Hematopoietic multipotent progenitor cell (in vitro differentiated cells): Measurements from ENCODE around the gene ADAMTSL1. TPM values are rescaled to one million over a fixed set of nuclear protein-coding genes. Genes with fewer than 3 reads are reported as not detected.

ENCODE experiments used
- DNase-seq, 3 donors: peaks; one replicate each; pipeline ENCODE4 v3.0.0-alpha.2; 2011 to 2015; ENCODE audit warnings: low read depth in 2 of 3, low spot score in 2 of 3
- total RNA-seq: library from RNA; depleted of rRNA; stranded (reverse); fragments of >200 nt; gene quantifications from one replicate; pipeline ENCODE4 v1.2.3, GENCODE V29; 2012

ADAMTSL1 gene
- total RNA-seq, 1 donor: under 0.01 TPM

DNA sequence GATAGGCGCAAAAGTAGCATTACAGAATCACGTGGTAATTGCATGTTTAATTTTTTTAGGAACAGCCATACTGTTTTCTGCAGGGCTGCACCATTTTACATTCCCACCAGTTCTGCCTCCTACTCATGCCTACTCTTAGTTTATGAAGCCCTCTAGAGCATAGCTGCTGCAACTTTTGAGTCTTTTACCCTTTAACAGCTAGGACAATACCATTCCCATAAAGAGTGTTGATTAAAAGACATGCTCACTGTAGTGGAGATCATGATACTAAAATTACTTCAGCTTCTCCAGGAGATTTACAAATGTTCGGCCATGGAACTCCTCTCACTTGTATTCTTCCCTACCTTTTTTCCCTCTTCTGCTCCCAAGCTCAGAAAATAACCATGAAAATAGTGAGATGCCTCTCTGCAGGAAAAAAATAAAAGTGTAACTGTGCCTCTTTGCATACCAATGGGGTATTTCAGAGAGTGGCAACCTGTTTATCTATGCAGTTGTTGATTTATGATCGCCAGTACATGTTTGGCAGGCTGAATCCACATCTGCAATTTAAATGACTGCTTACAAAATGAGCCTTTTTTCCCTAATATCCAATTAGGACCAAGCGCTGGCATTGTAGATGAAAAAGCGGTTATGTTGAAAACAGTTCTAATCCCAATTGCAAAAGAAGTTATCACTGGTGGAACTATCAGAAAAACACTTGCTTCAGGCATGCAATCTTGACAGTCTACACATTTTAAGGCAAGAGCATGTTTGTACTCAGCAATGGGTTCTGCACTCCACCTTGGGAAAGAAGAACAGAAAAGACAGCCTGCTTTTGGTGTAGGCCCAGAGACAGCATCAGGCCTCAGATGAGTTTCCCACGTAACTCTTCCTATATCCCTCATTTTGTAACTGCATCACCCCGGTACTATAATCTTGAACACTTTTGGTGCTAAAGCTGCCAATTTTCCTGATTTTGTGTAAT, 131.1 kb downstream of the ADAMTSL1 start:
- no peak for DNase-seq

DNA sequence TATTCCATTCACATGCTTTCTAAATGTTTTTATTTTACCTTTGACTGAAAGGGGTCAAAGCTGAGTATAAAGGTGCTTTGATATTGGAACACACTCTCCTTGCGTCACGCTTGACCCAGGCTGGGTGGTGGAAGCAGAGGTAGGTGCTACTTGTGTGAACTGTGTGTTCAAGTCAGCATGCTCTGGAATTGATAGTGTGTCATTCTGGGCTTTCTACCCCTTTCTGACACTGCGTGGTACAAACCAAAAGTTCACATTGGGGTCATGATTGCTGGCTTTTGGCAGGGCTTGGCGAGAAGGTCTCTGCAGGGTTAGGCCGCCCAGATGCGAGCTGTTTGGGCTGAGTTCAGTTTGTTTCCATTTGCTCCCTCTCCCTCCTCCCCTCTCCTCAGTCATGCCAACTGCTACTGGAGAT, 131.8 kb downstream of the ADAMTSL1 start:
- no peak for DNase-seq

DNA sequence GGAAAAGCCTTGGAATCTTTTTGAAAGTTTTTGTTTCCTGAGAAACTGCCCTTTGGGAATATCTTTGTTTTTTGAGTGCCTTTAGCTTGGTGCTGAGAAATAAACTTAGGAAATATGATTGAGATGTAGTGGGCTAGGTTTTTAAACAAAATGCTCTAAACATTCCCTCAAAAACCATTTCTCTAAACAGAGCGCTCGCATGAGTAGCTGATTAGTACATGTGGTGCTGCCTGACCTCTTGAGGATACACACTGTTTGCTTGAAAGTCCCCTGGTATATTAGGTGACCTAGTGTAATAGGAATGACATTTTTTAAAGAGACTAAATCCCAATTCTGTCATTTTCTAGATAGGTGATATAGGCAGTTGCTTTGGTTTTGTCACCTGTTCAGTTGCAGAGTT, 132.3 kb downstream of the ADAMTSL1 start:
- DNase-seq: no peak

DNA sequence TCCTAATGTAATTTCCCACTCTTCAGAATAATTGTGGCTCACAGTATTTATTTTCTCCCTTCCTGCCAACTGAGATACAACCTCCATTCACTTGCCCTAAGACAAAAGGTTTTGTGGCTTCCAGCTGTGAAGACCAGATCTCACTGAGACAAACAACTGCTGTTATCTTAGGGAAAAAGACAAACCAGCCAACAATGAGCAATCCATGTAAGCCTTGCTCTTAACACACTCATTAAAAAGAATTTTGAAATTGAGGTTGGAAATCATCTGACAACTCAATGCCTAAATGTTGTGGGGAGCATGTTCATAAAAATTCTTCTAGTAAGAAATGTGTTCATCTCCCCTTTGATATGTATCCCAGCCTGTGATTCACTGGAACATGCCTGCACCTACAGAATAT, 132.9 kb downstream of the ADAMTSL1 start:
- DNase-seq: no peak

DNA sequence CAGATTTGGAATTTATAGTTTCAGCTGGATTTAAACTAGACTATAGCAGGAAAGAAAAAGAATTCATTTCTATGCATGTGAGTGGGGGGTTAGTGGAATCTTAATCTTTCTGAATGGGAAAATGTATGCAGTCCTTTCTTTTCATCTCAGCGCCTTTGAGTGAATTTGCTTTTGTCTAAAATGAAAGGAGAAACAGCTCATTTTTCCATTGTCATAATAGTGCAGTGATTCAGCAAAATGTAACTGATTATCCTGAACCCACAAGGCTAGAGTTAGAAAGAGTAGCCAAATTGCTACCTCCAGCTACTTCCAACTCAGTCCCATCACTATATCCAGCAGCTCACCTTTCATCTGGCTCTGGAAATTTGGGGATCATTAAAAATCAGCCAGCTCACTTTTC, 134.4 kb downstream of the ADAMTSL1 start:
- no peak for DNase-seq

DNA sequence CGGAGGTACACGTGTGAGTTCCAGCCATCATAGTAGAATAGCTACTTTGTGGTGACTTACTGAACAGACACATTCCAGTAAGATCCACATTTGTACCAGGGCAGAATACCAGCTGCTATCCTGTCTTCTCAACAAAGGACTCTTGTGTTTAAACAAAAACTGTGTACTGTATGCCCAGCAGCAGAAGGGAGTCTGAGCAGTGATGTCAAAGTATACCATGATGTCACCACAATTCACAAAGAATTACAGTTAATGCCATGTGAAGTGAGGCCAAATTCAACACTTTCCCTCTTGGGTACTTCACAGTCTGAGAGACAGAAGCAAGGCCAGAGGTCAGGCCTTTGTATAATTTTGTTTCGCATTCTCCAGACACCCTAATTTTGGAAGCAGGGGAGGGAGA, 137.0 kb downstream of the ADAMTSL1 start:
- no peak for DNase-seq

DNA sequence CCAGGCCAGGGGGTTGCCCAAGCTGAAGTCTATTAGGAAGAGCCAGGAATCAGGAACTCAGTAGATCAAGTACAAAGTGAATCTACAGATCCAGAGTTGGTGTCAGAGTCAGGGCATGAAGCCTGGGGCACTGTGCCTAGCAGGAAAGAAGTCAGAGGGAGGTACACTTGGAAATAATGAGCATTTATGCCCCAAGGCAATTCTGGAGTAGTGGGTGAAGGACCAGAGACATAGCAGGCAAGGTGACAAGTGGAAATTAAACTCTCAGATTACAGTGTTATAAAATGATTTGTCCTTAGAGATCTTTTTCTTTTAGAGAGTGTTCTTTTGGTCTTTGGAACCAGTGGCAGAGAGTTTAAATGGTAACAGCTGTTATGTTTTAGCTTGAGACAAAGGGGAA, 138.0 kb downstream of the ADAMTSL1 start:
- no peak for DNase-seq

DNA sequence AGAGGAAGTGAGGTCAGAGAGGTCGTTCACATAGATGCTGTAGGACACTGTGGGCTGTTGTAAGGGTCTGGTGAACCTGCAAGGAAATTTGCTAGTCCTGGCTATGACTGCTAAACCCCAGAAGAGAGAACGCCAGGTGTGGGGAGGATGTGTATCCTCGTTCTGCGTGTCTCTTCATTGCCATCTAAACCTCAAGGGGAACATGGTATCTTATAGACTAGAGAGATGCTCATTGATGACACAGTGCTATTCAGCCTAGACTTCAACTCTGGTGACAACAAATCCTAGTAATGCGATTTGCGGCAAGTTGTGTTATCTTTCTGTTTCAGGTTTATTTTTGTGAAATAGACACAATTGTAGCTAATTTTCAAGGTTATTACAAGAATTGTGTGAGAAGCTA, 140.2 kb downstream of the ADAMTSL1 start:
- no peak for DNase-seq

DNA sequence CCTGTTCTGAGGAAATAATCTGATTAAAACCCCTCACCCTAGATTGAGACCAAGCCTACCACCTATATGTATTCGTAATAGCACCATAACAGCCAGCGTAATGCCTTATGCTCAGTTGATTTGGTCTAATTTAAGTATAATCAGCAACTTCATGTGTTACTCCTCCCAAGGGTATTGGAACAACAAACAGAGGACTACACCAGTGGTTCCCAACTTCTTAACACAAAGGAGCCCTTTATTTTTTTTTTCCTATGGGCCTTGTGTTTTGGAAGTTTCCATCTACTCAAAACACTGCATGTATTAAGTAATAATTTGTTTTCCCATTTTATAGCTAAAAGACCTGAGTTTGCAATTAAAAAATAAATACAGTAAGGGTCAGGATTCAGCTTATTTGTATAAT, 140.7 kb downstream of the ADAMTSL1 start:
- DNase-seq: no peak

DNA sequence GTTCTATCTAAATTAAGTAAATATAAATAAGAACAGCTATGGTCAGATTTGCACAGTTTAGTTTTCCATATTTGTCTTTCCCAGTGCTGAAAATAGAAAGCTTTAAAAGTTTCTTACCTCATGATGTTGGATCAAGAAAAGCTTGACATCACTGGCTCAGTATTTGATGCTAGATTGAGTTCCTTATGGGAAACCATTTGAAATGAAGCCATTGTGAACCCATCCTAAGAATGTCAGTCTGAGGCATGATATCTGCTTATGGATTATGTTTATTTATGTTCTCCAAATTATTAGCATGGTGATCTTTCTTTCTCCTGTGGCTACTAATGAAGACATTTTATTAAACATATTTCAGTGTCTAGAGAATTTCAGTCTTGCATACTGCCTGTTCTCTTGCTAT, 143.0 kb downstream of the ADAMTSL1 start:
- DNase-seq: no peak

DNA sequence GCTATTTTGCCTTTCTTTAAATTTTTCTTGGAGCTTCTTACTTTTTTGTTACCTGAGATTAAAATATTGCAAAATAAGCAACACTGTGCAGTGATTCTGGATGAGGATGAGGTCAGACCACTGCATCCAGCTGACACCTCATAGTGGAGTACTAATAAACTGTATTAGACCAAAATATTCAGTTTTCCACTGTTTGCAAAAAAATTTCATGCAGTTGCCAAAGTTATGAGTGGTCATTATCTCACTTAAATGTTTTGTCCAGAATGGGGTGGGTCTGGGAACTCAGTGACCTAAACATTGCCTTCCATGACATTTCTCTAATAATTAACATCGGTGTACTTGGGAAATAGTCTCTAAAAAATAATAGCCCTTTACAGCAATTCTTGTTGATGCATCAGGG, 143.8 kb downstream of the ADAMTSL1 start:
- DNase-seq: no peak

DNA sequence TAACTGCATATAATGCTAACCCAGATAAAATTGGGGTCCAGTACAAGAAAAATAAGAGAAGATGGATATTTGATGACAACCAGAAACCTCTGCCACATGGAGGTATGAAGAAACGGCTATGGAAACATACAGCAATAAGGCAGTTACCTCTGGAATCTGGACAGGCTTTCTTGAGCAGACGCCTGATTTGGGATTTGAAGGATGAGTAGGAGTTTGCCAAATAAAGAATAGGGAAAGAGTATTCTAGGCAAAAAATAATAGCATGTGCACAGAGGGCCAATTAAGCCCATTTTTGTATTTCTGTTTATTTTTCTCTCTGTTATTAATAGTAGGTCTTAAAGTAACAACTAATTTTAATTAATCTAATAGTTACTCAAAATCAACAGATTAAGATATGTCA, 144.9 kb downstream of the ADAMTSL1 start:
- no peak for DNase-seq

DNA sequence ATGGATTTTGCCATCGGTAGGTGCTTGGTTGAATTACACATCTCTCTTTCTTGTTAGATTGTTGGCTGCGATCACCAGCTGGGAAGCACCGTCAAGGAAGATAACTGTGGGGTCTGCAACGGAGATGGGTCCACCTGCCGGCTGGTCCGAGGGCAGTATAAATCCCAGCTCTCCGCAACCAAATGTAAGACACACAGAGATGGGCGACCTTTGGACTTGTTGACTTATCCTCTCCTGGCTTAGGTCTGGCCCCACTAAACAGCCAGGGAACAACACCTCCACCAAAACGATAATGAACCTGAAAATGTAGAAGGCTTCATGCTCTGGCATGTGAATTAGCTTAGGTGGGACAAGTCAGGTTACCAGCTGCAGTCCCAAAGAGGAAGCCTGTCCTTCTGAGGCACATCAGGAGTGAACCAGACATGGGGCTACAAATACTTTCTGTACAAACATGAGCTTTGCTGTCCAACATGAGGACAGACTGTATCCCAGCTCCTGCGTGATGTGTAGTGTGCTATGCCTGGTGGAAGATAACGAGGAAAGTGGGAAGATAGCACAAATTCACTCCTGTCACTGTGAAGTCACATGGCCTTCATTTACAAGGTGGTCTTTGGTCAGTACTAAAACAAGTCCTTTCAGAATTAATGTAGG, 148.4 kb downstream of the ADAMTSL1 start:
- DNase-seq: no peak

DNA sequence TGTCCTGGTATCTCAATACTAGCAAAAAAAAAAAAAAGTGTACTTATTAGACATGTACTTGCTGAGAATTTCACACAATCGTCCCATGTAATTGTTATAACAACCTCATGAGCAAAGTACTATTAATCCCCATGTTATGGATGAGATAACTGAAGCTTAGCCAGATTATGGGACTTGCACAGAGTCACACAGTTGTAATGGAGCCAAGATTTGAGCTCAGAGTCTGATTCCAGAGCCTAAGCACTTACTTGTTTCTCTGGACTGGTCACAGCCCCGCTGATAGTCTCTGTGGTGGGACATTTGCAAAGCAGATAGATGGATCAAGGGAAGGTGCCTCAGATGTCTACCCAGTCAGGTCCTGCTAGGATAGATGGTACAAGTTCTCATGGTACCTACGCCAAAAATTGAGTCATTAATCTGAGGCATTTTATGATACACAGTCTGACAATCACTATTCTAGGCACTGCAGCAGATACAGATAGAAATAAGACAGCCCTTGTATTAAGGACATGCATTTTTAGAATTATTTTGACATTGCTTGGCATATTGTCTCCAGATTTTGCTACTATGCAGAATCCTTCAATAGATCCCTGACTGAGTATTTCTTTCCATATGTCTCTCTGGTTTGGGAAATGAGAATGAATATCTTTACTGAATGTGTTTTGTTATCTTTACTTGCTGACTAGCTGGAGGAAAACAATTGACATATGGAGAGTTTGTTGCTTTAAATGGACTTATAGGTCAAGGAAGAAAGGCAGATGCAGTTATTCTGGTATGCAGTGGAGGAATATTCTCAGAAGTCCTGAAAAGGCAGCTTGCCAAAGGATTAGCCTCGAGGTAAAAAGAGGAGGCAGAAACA, 149.5 kb downstream of the ADAMTSL1 start:
- DNase-seq: no peak

DNA sequence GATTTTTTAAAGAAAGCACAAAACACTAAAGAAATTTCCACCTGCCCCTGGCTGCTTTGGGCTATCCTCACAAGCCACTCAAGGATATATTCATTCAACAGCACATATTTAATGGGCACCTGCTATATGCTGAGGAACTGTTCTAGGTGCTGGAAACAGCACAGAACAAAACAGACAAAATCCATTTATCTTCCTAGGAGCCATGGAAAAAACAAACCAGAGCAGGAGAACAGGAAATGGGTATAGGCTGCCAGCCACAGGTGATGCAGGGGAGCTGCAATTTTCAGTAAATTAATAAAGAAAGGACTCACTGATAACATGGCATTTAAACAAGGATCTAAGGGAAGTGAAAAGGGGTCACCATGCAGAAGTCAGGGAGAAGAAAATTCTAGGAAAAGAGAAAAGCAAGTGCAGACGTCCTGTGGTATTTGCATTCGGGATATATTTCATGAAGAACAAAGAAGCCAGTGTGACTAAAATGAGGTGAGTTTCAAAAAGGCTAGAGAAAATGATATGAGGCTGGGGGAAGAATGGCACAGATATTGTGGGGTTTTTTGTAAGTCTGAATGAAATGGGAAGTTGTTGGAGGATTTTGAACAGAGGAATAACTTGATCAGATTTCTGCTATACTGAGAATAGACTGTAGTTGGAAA, 152.2 kb downstream of the ADAMTSL1 start:
- DNase-seq: no peak

DNA sequence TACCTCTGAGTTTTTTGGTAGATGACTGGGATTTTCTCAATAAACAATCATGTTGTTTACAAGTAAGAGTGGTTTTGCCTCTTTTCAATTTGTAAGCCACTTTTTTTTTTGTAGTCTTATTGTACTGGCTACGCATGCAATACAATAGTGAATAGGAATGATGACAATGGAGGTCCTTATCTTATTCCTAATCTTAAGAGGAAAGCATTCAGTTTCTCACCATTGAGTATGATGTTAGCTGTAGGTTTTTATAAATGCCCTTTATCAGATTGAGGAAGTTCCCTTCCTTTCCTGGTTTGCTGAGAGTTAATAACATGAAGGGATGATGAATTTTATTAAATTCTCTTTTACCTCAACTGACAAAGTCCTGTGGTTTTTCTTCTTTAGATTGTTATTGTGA, 155.2 kb downstream of the ADAMTSL1 start:
- DNase-seq: no peak

DNA sequence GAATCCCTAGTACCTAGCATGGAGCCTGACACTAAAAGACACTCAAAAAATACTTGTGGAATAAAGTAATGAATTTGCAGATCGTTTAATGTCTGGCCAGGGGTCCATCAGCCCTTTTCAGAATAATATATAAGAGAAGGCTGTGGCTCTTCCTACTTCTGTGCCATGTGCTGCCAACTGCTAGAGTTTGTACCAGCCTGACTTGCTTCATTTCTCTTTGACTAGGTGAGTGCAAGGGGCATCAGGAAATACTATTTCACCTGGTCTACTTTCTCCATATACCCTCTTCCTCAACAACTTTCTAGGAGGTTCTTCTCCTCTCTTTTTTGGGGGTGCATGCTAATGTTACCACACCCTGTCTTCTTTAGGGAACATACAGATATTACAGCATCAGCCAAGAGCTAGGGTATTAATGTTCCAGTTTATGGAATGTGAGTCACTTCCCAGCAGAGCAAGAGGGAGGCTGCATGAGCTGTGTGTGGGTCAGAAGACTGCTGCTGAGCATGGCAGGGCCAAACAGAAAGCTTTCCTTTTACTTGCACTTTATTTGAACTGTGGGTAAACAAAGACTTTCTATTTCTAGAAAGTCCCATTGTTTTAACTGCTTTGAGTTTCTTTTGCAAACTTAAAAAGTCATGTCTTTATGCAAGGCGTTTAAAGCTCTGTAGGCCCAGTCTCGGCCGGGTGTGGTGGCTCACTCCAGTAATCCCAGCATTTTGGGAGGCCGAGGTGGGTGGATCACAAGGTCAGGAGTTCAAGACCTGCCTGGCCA, 158.9 kb downstream of the ADAMTSL1 start:
- no peak for DNase-seq

DNA sequence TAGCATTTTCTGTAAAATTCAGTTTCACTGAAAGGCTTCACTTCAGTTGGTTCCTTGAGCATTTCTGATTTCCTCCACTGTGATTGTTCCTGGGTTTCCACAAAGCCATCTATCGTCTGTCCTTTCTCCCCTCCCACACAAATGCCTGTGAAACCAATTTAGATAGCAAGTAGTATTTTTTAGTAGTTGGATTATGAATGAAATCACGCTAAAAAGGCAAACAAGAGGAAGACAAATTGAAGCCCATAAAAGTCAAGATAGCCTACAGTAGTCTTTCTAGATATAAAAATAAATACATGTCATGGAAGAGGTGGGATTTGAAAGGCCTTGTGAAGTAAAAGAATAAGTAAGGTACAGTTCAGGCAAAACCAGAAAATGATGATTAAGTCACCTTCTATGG, 162.8 kb downstream of the ADAMTSL1 start:
- DNase-seq: no peak

DNA sequence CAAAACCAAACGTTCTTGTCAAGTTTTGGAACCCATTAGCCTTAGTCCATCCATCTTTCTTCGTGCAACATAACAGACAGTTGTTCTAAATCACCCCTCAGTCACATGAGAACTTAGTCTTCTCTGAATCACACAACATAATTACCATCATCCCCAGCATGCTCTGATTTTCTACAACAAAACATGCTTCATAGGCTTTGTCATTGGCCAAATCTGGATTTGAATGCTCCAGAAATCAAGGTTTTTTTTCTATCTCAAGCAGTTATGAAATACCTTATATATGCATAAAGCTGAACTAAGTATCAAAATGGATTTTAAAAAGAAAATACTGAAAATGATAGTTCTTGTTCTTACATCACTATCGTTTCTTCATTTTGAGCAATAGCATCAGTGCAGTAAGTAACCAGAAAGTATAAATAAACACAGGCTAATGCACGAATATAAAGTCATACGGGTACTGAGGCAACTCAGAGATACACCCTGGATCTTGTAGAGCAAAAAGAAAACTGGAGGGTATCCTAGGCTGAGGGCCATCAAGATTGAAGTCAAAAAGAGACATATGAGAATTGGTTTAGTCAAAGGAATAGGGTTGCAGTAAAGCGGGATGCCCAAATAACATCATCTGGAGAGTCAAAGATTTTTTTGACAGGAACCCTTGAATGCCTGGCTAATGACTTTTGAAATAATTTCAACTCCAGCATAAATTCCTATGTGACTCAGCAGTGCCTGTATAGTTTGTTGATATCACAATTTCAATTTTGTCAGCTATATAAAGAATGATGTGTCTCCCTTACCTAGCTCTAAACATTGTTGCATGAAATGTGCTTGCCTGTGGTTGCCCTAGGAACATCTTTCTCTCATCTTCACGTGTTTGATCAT, 164.7 kb downstream of the ADAMTSL1 start:
- no peak for DNase-seq
